Stimulated activated CD8-positive, alpha-beta memory T cell treated with anti-CD3 and anti-CD28 coated beads, Interleukin-7, amount 100 ng/mL, for 48 hours (primary cell): Measurements from ENCODE around the gene TUBAL3.

Experiments
- DNase-seq, 2 donors: peaks; one replicate each; pipeline ENCODE4 v3.0.0-alpha.2; 2020; ENCODE audit warnings: low read depth in 1 of 2; ENCODE audit errors: extremely low read depth in 1 of 2

TUBAL3 gene

GRCh38 chr10:5404208-5405041, at the start of gene TUBAL3:
Gene TUBAL3, minus strand, starts transcription at chr10:5404828. Its CDS starts 36 bp downstream, at chr10:5404792.
- DNase-seq = no peak

- DNase-seq = no peak
Measured at GRCh38 chr10:5453749-5454489, 49.3 kb upstream of the TUBAL3 start.

- DNase-seq = no peak
Measured at GRCh38 chr10:5450605-5451384, 46.2 kb upstream of the TUBAL3 start.

DNA sequence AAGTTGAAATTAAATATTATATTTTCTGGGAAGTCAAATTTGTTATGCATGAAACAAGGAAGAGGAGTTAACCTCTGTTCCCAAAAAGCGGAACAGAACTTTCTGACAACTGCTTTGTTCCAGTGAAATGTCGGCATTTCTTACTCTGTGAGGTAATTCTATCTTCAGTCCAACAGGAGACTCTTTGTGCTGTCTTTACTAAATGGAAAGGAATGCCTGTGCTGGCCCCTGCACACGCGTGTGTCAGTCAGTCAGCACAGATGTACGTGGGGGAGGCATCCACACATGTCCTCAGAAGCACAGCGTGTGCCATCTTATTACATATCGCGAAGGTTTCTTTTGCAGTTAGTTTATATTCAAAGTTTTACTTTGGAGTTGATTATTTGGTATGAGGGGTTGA, 45.2 kb upstream of the TUBAL3 start:
- DNase-seq = no peak

GRCh38 chr10:5449227-5449626, 44.6 kb upstream of the TUBAL3 start:
- no peak for DNase-seq

DNA sequence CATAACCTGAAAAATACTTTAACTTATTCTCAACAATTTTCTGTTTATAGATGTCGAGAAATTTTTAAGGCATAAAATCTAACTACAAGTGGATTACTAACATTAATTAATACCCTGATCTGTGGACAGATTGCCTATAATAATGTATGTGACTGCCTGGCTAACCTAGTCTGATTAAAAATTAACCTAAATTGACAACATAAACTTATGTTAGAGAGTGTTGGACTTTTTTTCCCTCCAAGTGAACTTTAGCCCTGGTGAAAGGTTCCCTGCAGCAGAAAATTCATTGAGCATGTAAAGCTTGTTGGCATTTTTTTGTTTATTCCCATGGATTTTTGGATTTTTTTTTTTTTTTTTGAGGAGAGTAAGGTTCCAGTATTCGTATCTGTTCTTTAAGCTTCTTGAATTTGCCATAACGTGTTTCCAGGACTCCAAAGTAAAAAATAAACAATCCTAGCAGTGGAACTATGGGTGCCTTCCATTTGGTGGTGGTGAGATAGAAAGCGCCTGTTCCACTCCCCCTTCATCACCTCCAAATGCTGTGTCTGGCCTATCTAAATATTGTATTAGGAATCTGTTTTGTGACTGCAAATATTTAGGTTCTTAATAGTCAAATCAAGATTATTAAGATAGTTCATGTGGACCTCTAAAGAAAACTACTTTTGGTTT, 43.8 kb upstream of the TUBAL3 start:
- no peak for DNase-seq

DNA sequence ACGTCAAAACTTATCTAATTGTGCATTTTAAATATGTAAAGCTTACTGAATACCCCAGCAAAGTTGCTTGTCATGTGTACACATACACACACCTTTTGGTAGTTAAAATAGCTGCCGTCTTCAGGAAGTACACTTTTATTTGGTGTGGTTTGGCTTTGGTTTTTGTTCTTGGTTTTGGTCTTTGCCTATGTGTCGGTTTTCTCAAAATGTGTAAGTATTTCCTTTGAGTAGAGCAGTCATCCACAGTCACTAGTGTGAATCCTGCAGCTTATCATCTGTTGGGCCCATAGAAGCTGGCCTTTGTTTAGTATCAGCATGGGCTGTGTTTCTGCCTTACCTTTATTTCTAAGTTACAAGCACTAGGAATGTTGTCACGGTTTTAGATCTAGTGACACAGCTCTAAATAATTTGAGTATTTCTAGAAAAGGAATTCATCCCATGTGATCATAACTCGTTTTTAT, 43.0 kb upstream of the TUBAL3 start:
- DNase-seq = no peak

DNA sequence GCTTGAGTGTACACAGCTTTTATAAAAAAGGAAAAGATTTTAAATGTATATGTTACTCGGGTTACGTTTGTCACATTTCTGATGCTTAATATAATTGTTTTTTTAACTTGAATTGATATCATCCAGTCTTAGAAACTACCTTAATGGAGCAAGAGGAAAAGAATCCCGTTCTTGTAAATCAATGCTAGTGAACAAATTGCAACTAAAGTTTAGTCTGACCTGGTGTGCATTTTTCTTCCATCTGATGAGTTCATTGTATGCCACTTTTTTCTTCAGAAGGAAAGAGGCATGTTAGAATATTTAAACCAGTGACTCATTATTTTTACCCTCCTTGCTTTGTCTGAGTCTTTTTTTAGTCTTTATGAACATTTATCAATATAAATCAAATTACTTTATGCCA, 42.4 kb upstream of the TUBAL3 start:
- no peak for DNase-seq

GRCh38 chr10:5446390-5446926, 41.8 kb upstream of the TUBAL3 start:
- DNase-seq = peak; percentile 54 to 68

GRCh38 chr10:5445006-5445405, 40.4 kb upstream of the TUBAL3 start:
- DNase-seq = no peak

DNA sequence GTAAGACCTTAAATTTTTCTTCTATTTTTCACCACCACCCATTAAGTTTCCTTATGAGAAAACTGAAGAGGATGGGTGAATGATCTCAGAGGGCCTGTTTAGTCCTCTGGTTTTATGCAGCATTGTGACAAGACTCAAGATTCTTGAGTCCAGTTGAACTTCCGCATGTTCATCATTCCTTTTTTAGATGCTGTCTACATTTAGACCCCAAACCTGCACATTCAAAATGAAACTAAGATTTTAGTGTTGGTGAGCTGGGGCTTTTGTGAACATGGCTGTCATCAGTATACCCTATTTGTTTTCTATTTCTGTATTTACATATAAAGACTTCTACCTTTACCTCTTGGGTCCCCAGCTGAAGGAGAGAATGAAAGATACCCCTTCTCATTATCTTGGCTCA, 38.8 kb upstream of the TUBAL3 start:
- no peak for DNase-seq

GRCh38 chr10:5442990-5443370, 38.4 kb upstream of the TUBAL3 start:
- no peak for DNase-seq

DNA sequence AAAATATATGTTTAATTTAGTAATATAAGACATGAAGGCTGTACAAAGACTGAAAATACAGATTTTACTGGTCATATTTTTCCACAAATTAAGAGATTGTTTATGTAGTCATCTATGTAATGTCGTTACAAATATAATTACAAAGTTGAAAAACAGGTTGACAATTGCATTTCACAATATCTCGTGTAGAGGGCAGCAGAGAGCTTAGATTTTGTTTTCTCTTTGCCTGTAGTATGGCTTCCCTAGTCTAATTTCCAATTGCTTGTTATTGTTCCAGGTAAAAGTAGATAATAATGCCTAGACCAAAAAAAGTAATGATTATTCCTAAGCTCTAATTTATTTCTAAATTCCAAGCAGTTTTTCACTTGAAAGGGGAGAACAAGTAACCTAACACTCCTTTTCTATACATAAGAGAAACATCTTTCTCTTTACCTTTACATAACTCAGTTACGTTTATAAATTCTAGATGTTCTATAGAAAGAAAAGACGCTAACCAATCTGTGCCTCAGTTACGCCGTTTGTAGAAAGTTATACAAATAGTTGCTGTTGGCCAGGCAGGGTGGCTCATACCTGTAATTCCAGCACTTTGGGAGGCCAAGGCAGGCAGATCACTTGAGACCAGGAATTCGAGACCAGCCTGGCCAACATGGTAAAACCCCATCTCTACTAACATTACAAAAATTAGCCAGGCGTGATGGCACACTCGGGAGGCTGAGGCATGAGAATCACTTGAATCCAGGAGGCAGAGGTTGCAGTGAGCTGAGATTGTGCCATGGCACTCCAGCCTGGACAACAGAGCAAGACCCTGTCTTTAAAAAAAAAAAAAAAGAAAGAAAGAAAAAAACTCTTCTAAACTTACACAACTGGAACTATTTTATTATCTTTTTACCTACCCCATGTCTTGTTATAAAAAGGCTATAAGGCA, 37.7 kb upstream of the TUBAL3 start:
- DNase-seq = no peak

- no peak for DNase-seq
Measured at GRCh38 chr10:5441106-5441505, 36.5 kb upstream of the TUBAL3 start.

DNA sequence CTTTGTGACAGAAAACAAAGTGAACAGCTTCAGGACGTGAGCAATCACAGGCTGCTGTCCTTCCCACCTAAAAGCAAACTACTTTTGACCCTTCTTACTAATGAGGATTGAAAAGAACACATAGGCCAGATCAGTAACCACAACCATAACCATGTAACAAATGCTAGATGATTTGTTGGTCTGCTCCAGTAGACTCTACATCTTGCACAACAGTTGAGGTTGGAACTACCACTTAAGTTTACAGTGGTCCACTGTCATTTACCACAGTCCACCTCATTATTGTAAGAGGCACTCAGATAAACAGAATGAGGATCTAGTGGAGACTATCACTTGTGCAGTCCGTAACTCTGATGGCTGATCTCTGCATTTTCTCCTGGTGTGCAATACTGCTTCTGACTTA, 35.6 kb upstream of the TUBAL3 start:
- no peak for DNase-seq

GRCh38 chr10:5435328-5435727, 30.7 kb upstream of the TUBAL3 start:
- DNase-seq = no peak

DNA sequence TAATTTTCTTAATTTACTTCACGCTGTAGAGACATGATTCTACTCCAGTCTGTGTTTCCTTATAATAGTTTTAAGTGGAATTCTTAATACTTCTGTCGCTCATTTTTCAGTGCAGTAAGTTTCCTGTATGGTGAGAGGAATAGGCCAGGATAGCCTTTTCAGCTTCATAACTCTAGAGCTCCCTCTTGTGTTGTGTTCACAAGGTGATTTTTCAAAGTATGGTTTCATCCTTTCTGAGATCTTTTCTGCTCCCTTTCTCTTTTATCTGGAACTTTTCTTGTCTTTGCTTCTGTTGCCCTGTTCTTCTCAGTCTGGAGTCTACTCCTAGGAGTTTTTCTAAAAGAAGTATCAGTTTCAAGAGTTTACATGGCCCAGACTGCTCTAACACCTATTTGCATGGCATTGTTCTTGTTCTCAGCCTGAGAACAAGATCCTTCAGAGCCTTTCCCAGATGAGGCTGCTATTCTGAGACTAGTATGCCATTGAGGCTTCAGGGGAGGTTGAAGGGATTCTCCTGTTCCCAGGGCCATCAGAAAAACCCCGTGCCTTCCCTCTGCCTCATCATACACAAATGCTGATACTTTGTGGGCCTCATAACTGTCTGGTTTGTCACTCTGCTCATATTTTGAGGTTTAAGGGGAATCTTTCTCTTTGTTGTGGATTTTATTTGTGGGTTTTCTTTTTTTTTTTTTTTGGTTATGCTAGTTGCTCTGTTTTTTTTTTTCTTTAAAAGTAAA, 29.6 kb upstream of the TUBAL3 start:
- no peak for DNase-seq

DNA sequence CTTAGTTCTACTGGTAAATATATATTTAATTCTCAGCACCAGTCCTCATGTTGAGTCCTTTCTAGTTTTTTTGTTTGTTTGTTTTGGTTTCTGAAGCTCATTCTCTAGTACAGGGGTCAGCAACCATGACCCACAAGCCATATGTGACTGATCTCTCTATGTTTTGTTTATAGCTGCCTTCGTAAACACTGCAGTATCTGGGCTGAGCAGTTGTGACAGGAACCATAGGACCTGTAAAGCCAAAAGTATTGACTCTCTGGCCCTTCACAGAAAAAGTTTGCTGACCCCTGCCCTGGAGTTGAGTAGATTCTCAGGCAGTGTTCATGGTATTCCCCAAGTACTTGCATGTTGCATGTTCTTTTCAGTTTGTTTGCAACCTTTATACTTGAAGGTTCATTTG, 28.6 kb upstream of the TUBAL3 start:
- DNase-seq = no peak

- DNase-seq = no peak
Measured at GRCh38 chr10:5428133-5428532, 23.5 kb upstream of the TUBAL3 start.
